IgD-negative memory B cell (primary cell): ENCODE results near the gene PNCK. TPM values are rescaled to one million over a fixed set of nuclear protein-coding genes. Genes with fewer than 3 reads are reported as not detected.
"Not testable (repeated sequence)": the region's sequence is repeated elsewhere in the genome, so short reads cannot be mapped to it uniquely, and the experiment has no call there.

ENCODE experiments used
- H3K27ac Mint-ChIP-seq, 3 donors: one replicate each; pipeline ENCODE4 v1.8.0; 2020 to 2022; ENCODE audit warnings: mild to moderate bottlenecking in 3 of 3, mixed read lengths in 3 of 3, moderate library complexity in 1 of 3
- H3K27me3 Mint-ChIP-seq: one replicate; pipeline ENCODE4 v1.8.0; 2021; ENCODE audit warnings: mixed read lengths
- H3K36me3 Mint-ChIP-seq: one replicate; pipeline ENCODE4 v1.8.0; 2020; ENCODE audit warnings: mild to moderate bottlenecking, mixed read lengths
- H3K4me1 Mint-ChIP-seq, 3 donors: one replicate each; pipeline ENCODE4 v1.8.0; 2020 to 2022; ENCODE audit warnings: mixed read lengths in 3 of 3, mild to moderate bottlenecking in 1 of 3
- H3K4me3 Mint-ChIP-seq, 4 donors: one replicate each; pipeline ENCODE4 v1.8.0; 2020 to 2022; ENCODE audit warnings: mild to moderate bottlenecking in 4 of 4, mixed read lengths in 4 of 4, moderate library complexity in 3 of 4
- H3K9me3 Mint-ChIP-seq, 3 donors: one replicate each; pipeline ENCODE4 v1.8.0; 2020 to 2021; ENCODE audit warnings: mixed read lengths in 3 of 3, mild to moderate bottlenecking in 1 of 3
- polyA plus RNA-seq: library from polyadenylated mRNA; unstranded; fragments of 300-500 nt; fragmentation: Illumina TruSeq; gene quantifications from one replicate; pipeline ENCODE4 v1.2.3, GENCODE V29; 2021

Gene PNCK
- not detected for polyA plus RNA-seq

GRCh38 chrX:153673428-153674218 lies at the start of gene PNCK:
PNCK (minus strand) TSS chrX:153673813; CDS start chrX:153673076, 737 bp downstream.
- Mint-ChIP-seq H3K36me3 (no peaks in the 10 kb centered on the region), H3K4me3 (peak within 1 kb of the TSS in 2 of 4 donors; percentile 39 to 43), H3K9me3 (no peaks in the 10 kb centered on the region), H3K27ac (no peak within 1 kb of the TSS), H3K27me3 (peaks cover 16% of the 10 kb centered on the region), H3K4me1 (peaks cover 0 to 4% (median 2%) of the 10 kb centered on the region in 3 donors)

GRCh38 chrX:153722704-153723350 lies 49.2 kb upstream of the PNCK start:
- H3K27me3 Mint-ChIP-seq: peaks cover 2% of the 10 kb centered on the region
- H3K4me1 Mint-ChIP-seq: peaks cover 0 to 21% (median 12%) of the 10 kb centered on the region in 3 donors
- no peaks in the 10 kb centered on the region for H3K36me3 Mint-ChIP-seq
- peak overlapping the region in 2 of 3 donors; percentile 83 to 91 for H3K27ac Mint-ChIP-seq
- H3K4me3 Mint-ChIP-seq: peak overlapping the region; percentile 82 to 92 (median 90)
- H3K9me3 Mint-ChIP-seq: no peaks in the 10 kb centered on the region

- peak overlapping the region in 1 of 4 donors; percentile 38 for H3K4me3 Mint-ChIP-seq
- no peaks in the 10 kb centered on the region for H3K36me3 Mint-ChIP-seq
- H3K27ac Mint-ChIP-seq: no peak overlapping the region
- H3K27me3 Mint-ChIP-seq: no peaks in the 10 kb centered on the region
- no peaks in the 10 kb centered on the region for H3K9me3 Mint-ChIP-seq
- peaks cover 0 to 13% (median 4%) of the 10 kb centered on the region in 3 donors for H3K4me1 Mint-ChIP-seq
Measured at GRCh38 chrX:153719701-153720100, 46.1 kb upstream of the PNCK start.

GRCh38 chrX:153719238-153719637 lies 45.6 kb upstream of the PNCK start:
- Mint-ChIP-seq H3K27ac (no peak overlapping the region), H3K4me1 (peaks cover 0 to 13% (median 4%) of the 10 kb centered on the region in 3 donors), H3K27me3 (no peaks in the 10 kb centered on the region), H3K4me3 (peak overlapping the region in 1 of 4 donors; percentile 38), H3K9me3 (no peaks in the 10 kb centered on the region), H3K36me3 (no peaks in the 10 kb centered on the region)

- Mint-ChIP-seq H3K36me3 (no peaks in the 10 kb centered on the region), H3K9me3 (peaks cover 0 to 3% (median 0%) of the 10 kb centered on the region in 3 donors), H3K27me3 (no peaks in the 10 kb centered on the region), H3K27ac (no peak overlapping the region), H3K4me1 (peaks cover 0 to 9% (median 4%) of the 10 kb centered on the region in 3 donors), H3K4me3 (no peak overlapping the region)
Measured at GRCh38 chrX:153717445-153717844, 43.8 kb upstream of the PNCK start.

GRCh38 chrX:153714256-153714655 lies 40.6 kb upstream of the PNCK start:
- Mint-ChIP-seq H3K9me3 (peaks cover 0 to 3% (median 0%) of the 10 kb centered on the region in 3 donors), H3K36me3 (no peaks in the 10 kb centered on the region), H3K27me3 (peaks cover 3% of the 10 kb centered on the region), H3K27ac (no peak overlapping the region), H3K4me1 (peaks cover 0 to 4% (median 0%) of the 10 kb centered on the region in 3 donors), H3K4me3 (no peak overlapping the region)

- no peak overlapping the region for H3K27ac Mint-ChIP-seq
- no peaks in the 10 kb centered on the region for H3K36me3 Mint-ChIP-seq
- H3K4me3 Mint-ChIP-seq: no peak overlapping the region
- peaks cover 0 to 4% (median 0%) of the 10 kb centered on the region in 3 donors for H3K4me1 Mint-ChIP-seq
- peaks cover 8% of the 10 kb centered on the region for H3K27me3 Mint-ChIP-seq
- peaks cover 0 to 3% (median 0%) of the 10 kb centered on the region in 3 donors for H3K9me3 Mint-ChIP-seq
Measured at GRCh38 chrX:153709726-153710674, 36.4 kb upstream of the PNCK start.

- H3K27ac Mint-ChIP-seq: no peak overlapping the region
- no peaks in the 10 kb centered on the region for H3K36me3 Mint-ChIP-seq
- H3K9me3 Mint-ChIP-seq: peaks cover 0 to under 1% (median 0%) of the 10 kb centered on the region in 3 donors
- H3K4me3 Mint-ChIP-seq: no peak overlapping the region
- peaks cover 8% of the 10 kb centered on the region for H3K27me3 Mint-ChIP-seq
- peaks cover 0 to 4% (median 0%) of the 10 kb centered on the region in 3 donors for H3K4me1 Mint-ChIP-seq
Measured at GRCh38 chrX:153708415-153708814, 34.8 kb upstream of the PNCK start.

GRCh38 chrX:153707406-153707805 lies 33.8 kb upstream of the PNCK start:
- no peak overlapping the region for H3K4me3 Mint-ChIP-seq

GRCh38 chrX:153706799-153707198 lies 33.2 kb upstream of the PNCK start:
- Mint-ChIP-seq H3K4me3 (no peak overlapping the region), H3K36me3 (no peaks in the 10 kb centered on the region), H3K27me3 (peaks cover 8% of the 10 kb centered on the region), H3K27ac (no peak overlapping the region), H3K9me3 (no peaks in the 10 kb centered on the region), H3K4me1 (peaks cover 0 to 4% (median 0%) of the 10 kb centered on the region in 3 donors)

More at GRCh38 chrX:153707406-153707805, 33.8 kb upstream of the PNCK start:
- H3K4me1 Mint-ChIP-seq: peaks cover 0 to 4% (median 0%) of the 10 kb centered on the region in 3 donors
- no peak overlapping the region for H3K27ac Mint-ChIP-seq
- no peaks in the 10 kb centered on the region for H3K9me3 Mint-ChIP-seq
- no peaks in the 10 kb centered on the region for H3K36me3 Mint-ChIP-seq
- H3K27me3 Mint-ChIP-seq: peaks cover 8% of the 10 kb centered on the region

- not testable (repeated sequence) for H3K9me3 Mint-ChIP-seq, H3K27me3 Mint-ChIP-seq, H3K4me3 Mint-ChIP-seq, H3K4me1 Mint-ChIP-seq, H3K36me3 Mint-ChIP-seq, H3K27ac Mint-ChIP-seq
Measured at GRCh38 chrX:153705403-153706060, 31.9 kb upstream of the PNCK start.

- not testable (repeated sequence) for H3K27ac Mint-ChIP-seq, H3K27me3 Mint-ChIP-seq, H3K9me3 Mint-ChIP-seq, H3K36me3 Mint-ChIP-seq, H3K4me3 Mint-ChIP-seq, H3K4me1 Mint-ChIP-seq
Measured at GRCh38 chrX:153704631-153705402, 31.2 kb upstream of the PNCK start.

GRCh38 chrX:153704021-153704526 lies 30.5 kb upstream of the PNCK start:
- H3K4me3 Mint-ChIP-seq: no peak overlapping the region
- no peaks in the 10 kb centered on the region for H3K36me3 Mint-ChIP-seq
- no peaks in the 10 kb centered on the region for H3K9me3 Mint-ChIP-seq
- peaks cover 0 to 4% (median 0%) of the 10 kb centered on the region in 3 donors for H3K4me1 Mint-ChIP-seq
- H3K27ac Mint-ChIP-seq: no peak overlapping the region
- peaks cover 7% of the 10 kb centered on the region for H3K27me3 Mint-ChIP-seq
